ENCODE measurements around the gene FLRT2. TPM values are rescaled to one million over a fixed set of nuclear protein-coding genes. Genes with fewer than 3 reads are reported as not detected.

FLRT2 gene
- total and polyA plus RNA-seq, 10 of the 15 experiments (the other 5 are each of a cell fraction or from before 2014, with no cell fraction given) = 0.03 to 0.13 TPM; not detected in 8

GRCh38 chr14:85538636-85539035 lies 8.7 kb downstream of the FLRT2 start:
- in situ Hi-C loops (cut with MboI) = no loop called here
- no peak for ATAC-seq
- ChIA-PET SMC1A (ENCODE audit: uncharacterized antibody, unreplicated experiment) (no interaction called here), POLR2A (no interaction called here), RAD21 (ENCODE audit: unreplicated experiment) (no interaction called here), CTCF (no interaction called here)
- no peaks in the 10 kb centered on the region for H3K79me2 ChIP-seq (ENCODE audit: control insufficient read depth, insufficient read depth, low read length)
- TF ChIP-seq CBX5 (IDR thresholded peaks at IDR 0.05; ENCODE audit: low read depth) (no peak), SUZ12 (IDR thresholded peaks at IDR 0.05; ENCODE audit: unreplicated experiment) (no peak), ZNF592 (IDR thresholded peaks at IDR 0.05) (no peak), ETV6 (conservative IDR thresholded peaks at IDR 0.05 in 1 of 2, IDR thresholded peaks at IDR 0.05 in 1 of 2; ENCODE audit: borderline replicate concordance in 1 of 2, low read depth in 1 of 2) (no peak), ZNF24 (IDR thresholded peaks at IDR 0.05) (no peak), MLLT1 (IDR thresholded peaks at IDR 0.05) (no peak)
- no peak overlapping the region for H3K4me2 ChIP-seq (ENCODE audit: control insufficient read depth, insufficient read depth)
- H2AFZ ChIP-seq (ENCODE audit: control insufficient read depth, low read depth, low read length) = no peak overlapping the region
- H3K36me3 ChIP-seq (ENCODE audit: control insufficient read depth in 2 of 2, insufficient read depth in 2 of 2, low read length in 1 of 2) = no peaks in the 10 kb centered on the region
- FAIRE-seq = no peak
- no peak overlapping the region for H3K9ac ChIP-seq (ENCODE audit: control insufficient read depth, insufficient read depth, low read length)
- no peaks in the 10 kb centered on the region for H4K20me1 ChIP-seq (ENCODE audit: control insufficient read depth, insufficient read depth)
- no TSS peak for BruUV-seq (replicated peaks)
- H3K9me3 ChIP-seq (replicated peaks; ENCODE audit: control insufficient read depth, insufficient read depth, low read length) = no peaks in the 10 kb centered on the region
- H3K4me1 ChIP-seq (ENCODE audit: control insufficient read depth, insufficient read depth, low read length) = no peaks in the 10 kb centered on the region
- 15% methylated on average over 2 of the region's 2 CpGs for WGBS (ENCODE audit: insufficient coverage, insufficient replicate concordance, low lambda C conversion rate, missing lambda C conversion rate)
- H3K27me3 ChIP-seq (replicated peaks in 1 of 2; ENCODE audit: control insufficient read depth in 2 of 2, insufficient read depth in 2 of 2, low read length in 1 of 2) = no peaks in the 10 kb centered on the region
- no peak for DNase-seq (ENCODE audit: low read depth, low spot score)
- H3K27ac ChIP-seq (ENCODE audit: control insufficient read depth, insufficient read depth) = no peak overlapping the region
- no peak overlapping the region for H3K4me3 ChIP-seq
- intact Hi-C loops (cut with micrococcal nuclease; ENCODE audit: unreplicated experiment) = no loop called here

Measured in GM12878 (cell line).